Fibroblast of skin of back (primary cell): ENCODE measurements around the gene THRSP.
"Not testable (repeated sequence)": the region's sequence is repeated elsewhere in the genome, so short reads cannot be mapped to it uniquely, and the experiment has no call there.

ENCODE experiments used
- DNase-seq: peaks from one replicate; pipeline ENCODE4 v3.0.0-alpha.2; 2013

Gene THRSP

GRCh38 chr11:78039391-78039918 is 24.2 kb upstream of the THRSP start:
- DNase-seq: no peak

GRCh38 chr11:78039919-78040671 is 23.6 kb upstream of the THRSP start:
- DNase-seq: peak; percentile 93

GRCh38 chr11:78040691-78041379 is 22.8 kb upstream of the THRSP start:
- no peak for DNase-seq

- not testable (repeated sequence) for DNase-seq
Observed at GRCh38 chr11:78041380-78041719, 22.3 kb upstream of the THRSP start.

- no peak for DNase-seq
Observed at GRCh38 chr11:78041843-78042440, 21.7 kb upstream of the THRSP start.

- no peak for DNase-seq
Observed at GRCh38 chr11:78044706-78045105, 19.0 kb upstream of the THRSP start.

GRCh38 chr11:78045851-78046485 is 17.7 kb upstream of the THRSP start:
- DNase-seq: peak; percentile 60

GRCh38 chr11:78046486-78046854 is 17.2 kb upstream of the THRSP start:
- DNase-seq: no peak

GRCh38 chr11:78048561-78048960 is 15.1 kb upstream of the THRSP start:
- no peak for DNase-seq

- no peak for DNase-seq
Observed at GRCh38 chr11:78049348-78049747, 14.3 kb upstream of the THRSP start.

GRCh38 chr11:78050964-78051831 is 12.5 kb upstream of the THRSP start:
- DNase-seq: peak; percentile 83

GRCh38 chr11:78054971-78055370 is 8.7 kb upstream of the THRSP start:
- no peak for DNase-seq

- no peak for DNase-seq
Observed at GRCh38 chr11:78056093-78056492, 7.6 kb upstream of the THRSP start.

- DNase-seq: no peak
Observed at GRCh38 chr11:78057462-78058055, 6.1 kb upstream of the THRSP start.

- not testable (repeated sequence) for DNase-seq
Observed at GRCh38 chr11:78059749-78060328, 3.8 kb upstream of the THRSP start.

GRCh38 chr11:78060533-78060932 is 3.1 kb upstream of the THRSP start:
- DNase-seq: no peak

- no peak for DNase-seq
Observed at GRCh38 chr11:78061088-78061920, 2.4 kb upstream of the THRSP start.

- no peak for DNase-seq
Observed at GRCh38 chr11:78061921-78062311, 1.7 kb upstream of the THRSP start.

- DNase-seq: no peak
Observed at GRCh38 chr11:78062671-78063070, 990 bp upstream of the THRSP start.

GRCh38 chr11:78065203-78065602 is 1.5 kb downstream of the THRSP start:
- no peak for DNase-seq
